ENCODE data around the gene COA1.

DNA sequence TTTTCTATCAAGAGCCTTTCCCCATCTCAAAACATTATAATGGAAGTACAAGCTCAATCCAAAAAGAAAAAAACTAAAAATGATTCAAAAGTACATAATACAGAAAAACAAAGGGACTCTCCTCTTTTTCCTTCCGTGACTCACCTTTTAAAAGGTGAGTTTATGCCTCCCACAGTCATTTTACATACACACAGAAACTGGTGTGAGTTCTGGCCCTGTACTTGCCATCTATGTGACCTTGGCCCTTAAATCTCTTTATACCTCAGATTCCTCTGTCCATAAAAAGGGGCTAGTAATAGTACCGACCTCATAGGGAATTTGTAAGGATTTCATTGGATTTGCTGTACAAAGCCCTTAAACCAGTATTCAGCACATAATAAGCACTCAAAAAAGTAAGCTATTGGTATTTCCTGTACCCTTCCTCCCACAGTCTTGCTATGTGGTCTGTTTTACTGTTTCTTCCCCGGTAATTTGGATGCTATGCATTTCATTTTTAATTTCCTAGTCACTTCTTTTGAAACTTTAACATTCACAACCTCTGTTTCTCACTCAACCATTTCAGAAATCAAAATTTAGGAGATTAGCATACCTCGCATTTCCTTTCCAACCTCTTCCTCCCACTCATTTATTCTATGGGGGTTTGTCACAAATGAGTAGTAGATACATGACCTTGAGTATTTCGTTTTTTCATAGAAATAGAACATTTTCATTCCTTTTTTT lies 107.4 kb downstream of the COA1 start:
- TF ChIP-seq, protein P1, sequence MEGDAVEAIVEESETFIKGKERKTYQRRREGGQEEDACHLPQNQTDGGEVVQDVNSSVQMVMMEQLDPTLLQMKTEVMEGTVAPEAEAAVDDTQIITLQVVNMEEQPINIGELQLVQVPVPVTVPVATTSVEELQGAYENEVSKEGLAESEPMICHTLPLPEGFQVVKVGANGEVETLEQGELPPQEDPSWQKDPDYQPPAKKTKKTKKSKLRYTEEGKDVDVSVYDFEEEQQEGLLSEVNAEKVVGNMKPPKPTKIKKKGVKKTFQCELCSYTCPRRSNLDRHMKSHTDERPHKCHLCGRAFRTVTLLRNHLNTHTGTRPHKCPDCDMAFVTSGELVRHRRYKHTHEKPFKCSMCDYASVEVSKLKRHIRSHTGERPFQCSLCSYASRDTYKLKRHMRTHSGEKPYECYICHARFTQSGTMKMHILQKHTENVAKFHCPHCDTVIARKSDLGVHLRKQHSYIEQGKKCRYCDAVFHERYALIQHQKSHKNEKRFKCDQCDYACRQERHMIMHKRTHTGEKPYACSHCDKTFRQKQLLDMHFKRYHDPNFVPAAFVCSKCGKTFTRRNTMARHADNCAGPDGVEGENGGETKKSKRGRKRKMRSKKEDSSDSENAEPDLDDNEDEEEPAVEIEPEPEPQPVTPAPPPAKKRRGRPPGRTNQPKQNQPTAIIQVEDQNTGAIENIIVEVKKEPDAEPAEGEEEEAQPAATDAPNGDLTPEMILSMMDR (IDR thresholded peaks at IDR 0.05), result no peak
- no peak for TF ChIP-seq POLR2AphosphoS5 (IDR thresholded peaks at IDR 0.05)

All from esophagus muscularis mucosa (tissue), 3 donors.